Activated T-cell treated with anti-CD3 and anti-CD28 coated beads, Interleukin-2, amount 50 U/mL, for 1 hour (primary cell): Measurements from ENCODE around the gene RASAL1.
A peak's percentile ranks its signal among the peaks of the same experiment; 100 is the strongest.

ENCODE experiments used
- DNase-seq: peaks from one replicate; pipeline ENCODE4 v3.0.0-alpha.2; 2020

The RASAL1 gene

GRCh38 chr12:113114447-113115178 lies 20.9 kb downstream of the RASAL1 start:
- DNase-seq = no peak

GRCh38 chr12:113113397-113113796 lies 22.2 kb downstream of the RASAL1 start:
- DNase-seq = no peak

GRCh38 chr12:113112043-113112899 lies 23.3 kb downstream of the RASAL1 start:
- DNase-seq = no peak

GRCh38 chr12:113111247-113111646 lies 24.3 kb downstream of the RASAL1 start:
- DNase-seq = no peak

GRCh38 chr12:113109872-113110599 lies 25.5 kb downstream of the RASAL1 start:
- DNase-seq = no peak

GRCh38 chr12:113109360-113109759 lies 26.2 kb downstream of the RASAL1 start:
- no peak for DNase-seq

- DNase-seq = no peak
These were observed 27.3 kb downstream of the RASAL1 start for GRCh38 chr12:113108308-113108707.

- DNase-seq = no peak
These were observed 29.2 kb downstream of the RASAL1 start for GRCh38 chr12:113106361-113106760.

DNA sequence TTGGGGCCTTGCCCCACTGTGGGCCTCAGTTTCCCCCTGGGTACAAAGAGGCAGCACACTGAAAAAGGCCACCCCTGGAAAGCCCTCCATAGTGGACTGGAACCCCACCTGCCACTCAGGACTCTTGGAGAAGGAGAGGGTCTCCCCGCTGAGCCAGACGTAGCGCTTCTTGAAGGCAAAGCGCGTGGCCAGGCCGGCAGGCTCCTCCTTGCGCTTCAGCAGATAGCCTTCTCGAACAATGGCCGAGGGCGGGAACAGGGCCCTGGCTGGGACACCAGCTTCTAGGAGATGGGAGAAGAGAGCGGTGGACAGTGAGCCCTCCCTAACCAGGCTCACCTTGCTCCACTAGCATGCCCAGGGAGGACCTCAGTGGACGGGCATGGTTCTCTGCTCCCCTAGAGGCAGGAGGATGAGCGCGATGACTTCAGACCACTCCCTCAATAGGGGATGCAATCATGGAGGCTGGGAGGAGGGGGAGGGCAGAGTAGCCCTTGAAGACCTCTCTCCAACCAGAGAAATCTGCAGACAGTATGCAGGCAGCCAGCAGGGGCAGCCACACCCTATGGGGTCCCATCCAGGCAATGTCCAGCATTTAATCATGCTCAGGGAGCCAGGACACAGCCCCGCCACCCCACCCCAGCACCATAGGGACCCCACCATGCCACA lies 29.8 kb downstream of the RASAL1 start:
- DNase-seq = no peak

- DNase-seq = no peak
These were observed 30.5 kb downstream of the RASAL1 start for GRCh38 chr12:113104953-113105510.

DNA sequence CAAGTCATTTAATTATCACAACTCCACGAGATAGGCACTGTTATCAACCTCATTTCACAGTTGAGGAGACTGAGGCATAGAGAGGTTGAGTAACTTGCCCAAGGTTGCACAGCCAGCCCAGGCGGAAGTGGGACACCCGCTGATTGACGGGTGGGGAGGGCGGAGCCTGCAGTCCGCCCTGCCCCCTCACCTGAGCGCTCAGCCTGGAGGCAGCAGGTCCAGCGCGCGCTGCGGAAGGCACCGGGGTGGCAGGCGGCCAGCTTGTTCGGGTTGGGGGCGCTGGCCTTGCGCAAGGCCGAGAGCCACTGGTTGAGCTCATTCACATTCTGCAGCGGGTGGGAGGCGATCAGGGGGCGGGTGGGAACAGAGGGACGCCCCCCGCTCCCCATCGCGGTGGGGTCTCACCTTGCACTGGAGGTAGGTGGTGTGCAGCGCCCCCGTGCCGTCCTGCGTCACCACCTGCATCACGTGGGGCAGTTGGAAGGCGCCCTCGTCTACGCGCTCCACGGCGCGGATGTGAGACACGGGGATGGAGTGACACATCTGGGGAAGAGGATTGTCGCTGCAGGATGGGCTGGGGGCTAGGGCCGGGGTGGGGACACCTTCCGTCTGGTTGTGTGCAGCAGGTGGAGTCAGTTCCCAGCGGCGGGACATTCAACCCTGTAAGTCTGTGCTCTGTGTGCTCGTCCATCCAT lies 31.7 kb downstream of the RASAL1 start:
- DNase-seq = peak; percentile 67

DNA sequence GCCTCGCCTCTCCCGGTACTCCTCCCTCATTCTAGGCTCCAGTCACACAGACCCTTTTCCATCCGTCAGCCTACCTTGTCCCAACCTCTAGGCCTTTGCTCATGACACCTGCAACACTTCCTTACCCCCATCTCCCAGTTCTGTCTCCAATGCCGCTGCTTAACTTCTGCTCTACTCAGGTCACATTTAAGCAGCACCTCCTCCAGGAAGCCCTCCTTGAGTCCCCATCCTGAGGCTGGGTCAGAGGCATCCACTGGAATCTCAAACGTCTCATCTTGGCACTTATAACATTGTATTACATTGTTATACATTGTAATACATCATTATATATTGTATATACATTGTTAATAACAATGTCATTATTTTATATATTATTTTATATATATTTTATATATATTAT lies 32.8 kb downstream of the RASAL1 start:
- DNase-seq = no peak

DNA sequence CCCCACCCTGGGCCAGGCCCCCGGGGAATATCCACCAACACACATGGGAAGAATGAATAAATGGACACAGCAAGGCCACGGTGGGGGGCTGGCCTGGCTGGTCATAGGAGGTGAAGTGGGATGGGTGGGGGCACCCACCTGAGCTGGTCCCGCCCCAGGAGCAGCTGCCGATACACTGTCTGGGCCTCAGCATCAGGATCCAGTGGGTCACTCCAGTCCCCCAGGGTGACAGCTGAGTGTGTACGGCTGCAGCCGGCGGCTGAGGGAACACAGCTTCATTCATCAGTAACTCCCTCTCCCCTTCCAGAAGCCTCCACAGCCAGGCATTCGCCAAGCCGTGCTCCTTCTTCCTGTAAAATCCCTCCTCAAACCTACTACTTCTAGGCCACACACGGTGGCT lies 33.8 kb downstream of the RASAL1 start:
- no peak for DNase-seq

DNA sequence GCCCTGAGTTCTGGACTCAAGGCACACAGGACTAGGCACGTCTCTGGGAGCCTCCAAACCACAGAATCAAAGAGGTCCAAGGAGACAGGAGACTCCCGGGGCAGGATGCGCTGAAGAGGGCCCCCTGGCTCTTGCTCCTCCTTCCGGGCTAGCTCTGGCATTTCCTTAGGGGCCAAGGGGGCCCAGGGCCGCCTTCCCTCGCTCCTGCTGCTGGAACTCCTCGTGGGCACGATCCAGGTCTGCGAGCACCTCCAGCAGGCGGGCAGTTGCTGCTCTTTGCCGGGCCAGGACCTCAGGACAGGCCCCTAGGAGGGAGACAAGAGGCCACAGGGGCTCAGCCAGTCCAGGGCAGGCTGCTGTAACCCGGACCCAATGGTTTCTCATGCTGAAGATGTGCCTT lies 35.8 kb downstream of the RASAL1 start:
- no peak for DNase-seq

- DNase-seq = no peak
These were observed 36.2 kb downstream of the RASAL1 start for GRCh38 chr12:113099364-113099763.

GRCh38 chr12:113098441-113099028 lies 37.0 kb downstream of the RASAL1 start:
- peak; percentile 75 for DNase-seq

- DNase-seq = no peak
These were observed 37.7 kb downstream of the RASAL1 start for GRCh38 chr12:113097716-113098440.

DNA sequence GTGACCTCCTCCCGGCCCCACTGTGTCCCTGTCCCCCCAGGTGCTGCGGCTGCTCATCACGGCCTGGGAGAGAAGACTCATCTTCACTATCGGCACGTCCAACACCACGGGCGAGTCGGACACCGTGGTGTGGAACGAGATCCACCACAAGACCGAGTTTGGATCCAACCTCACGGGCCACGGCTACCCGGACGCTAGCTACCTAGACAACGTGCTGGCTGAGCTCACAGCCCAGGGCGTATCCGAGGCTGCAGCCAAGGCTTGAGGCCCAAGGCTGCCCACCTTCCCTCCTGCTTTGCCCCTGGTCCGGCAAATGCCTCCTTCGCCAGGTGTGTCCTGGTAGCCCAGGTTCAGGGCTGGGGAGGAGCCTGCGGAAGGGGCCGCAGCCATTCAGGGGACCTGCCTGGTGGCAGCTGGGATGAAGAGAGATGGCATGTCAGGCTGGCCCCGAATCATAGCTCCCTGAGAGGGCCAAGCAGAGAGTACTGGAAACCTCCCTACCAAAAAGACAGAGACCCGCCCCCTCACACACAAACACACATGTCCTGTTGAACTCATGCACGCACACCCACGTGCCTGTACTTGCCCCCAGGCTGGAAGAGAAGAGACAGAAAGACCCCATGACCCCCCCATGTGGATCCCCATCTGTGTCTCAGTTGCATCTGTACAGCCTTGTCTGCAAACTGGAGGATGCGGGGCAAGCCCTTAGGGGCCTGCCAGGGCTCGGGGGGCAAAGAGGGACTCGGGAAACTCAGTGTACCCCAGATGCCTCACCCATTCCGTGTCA lies 38.7 kb downstream of the RASAL1 start:
- DNase-seq = no peak

GRCh38 chr12:113095405-113095804 lies 40.2 kb downstream of the RASAL1 start:
- no peak for DNase-seq

DNA sequence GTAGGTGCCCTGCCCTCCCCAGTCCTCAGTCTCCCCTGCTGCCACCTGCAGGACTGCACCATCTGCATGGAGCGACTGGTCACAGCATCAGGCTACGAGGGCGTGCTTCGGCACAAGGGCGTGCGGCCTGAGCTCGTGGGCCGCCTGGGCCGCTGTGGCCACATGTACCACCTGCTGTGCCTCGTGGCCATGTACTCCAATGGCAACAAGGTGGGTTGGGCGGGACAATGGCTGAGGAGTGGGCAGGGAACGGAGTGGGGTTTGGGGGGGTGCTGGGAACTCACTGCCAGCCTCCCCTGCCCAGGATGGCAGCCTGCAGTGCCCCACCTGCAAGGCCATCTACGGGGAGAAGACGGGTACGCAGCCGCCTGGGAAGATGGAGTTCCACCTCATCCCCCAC lies 40.8 kb downstream of the RASAL1 start:
- no peak for DNase-seq
